Loucy (cell line): Measurements from ENCODE around the gene USP17L12.
"Not testable (repeated sequence)": the region's sequence is repeated elsewhere in the genome, so short reads cannot be mapped to it uniquely, and the experiment has no call there.

Experiments
- H2AFZ ChIP-seq: fragments of 200-600 bp; sonication (generic); 2 replicates; pipeline ENCODE4 v1.6.0; 2016; ENCODE audit warnings: antibody characterized with exemption, mild to moderate bottlenecking, low read length, moderate library complexity
- H3F3A ChIP-seq: fragments of 200-600 bp; 2 replicates; pipeline ENCODE4 v1.6.0; 2016; ENCODE audit warnings: antibody characterized with exemption, low read depth, mild to moderate bottlenecking
- H3K27me3 ChIP-seq: fragments of 200-600 bp; sonication (generic); 2 replicates; pipeline ENCODE4 v1.6.1; 2014; ENCODE audit warnings: low read length, mild to moderate bottlenecking; ENCODE audit not compliant: insufficient read depth, poor library complexity, severe bottlenecking
- H3K36me3 ChIP-seq: fragments of 200-600 bp; sonication (generic); 2 replicates; pipeline ENCODE4 v1.6.1; 2016; ENCODE audit warnings: low read length; ENCODE audit not compliant: insufficient read depth
- H3K4me1 ChIP-seq: fragments of 200-600 bp; sonication (generic); 2 replicates; pipeline ENCODE4 v1.5.1; 2014; ENCODE audit warnings: low read length, mild to moderate bottlenecking; ENCODE audit not compliant: insufficient read depth, poor library complexity, severe bottlenecking
- H3K4me2 ChIP-seq: fragments of 200-600 bp; sonication (generic); 2 replicates; pipeline ENCODE4 v1.6.0; 2014; ENCODE audit warnings: antibody characterized with exemption, low read length, low read depth, mild to moderate bottlenecking; ENCODE audit not compliant: poor library complexity, severe bottlenecking
- H3K4me3 ChIP-seq: fragments of 200-600 bp; sonication (generic); 2 replicates; pipeline ENCODE4 v1.5.1; 2014; ENCODE audit warnings: low read length, mild to moderate bottlenecking, mixed read lengths; ENCODE audit not compliant: poor library complexity, severe bottlenecking
- H3K79me2 ChIP-seq: fragments of 200-600 bp; sonication (generic); 2 replicates; pipeline ENCODE4 v1.6.1; 2014; ENCODE audit warnings: low read length; ENCODE audit not compliant: insufficient read depth
- H3K9ac ChIP-seq: fragments of 200-600 bp; sonication (generic); 2 replicates; pipeline ENCODE4 v1.6.0; 2014; ENCODE audit warnings: mild to moderate bottlenecking, low read depth, low read length, moderate library complexity; ENCODE audit not compliant: poor library complexity, severe bottlenecking
- H3K9me2 ChIP-seq: fragments of 200-600 bp; sonication (generic); replicated peaks from 2 replicates; pipeline ENCODE4 v1.6.1; 2016; ENCODE audit warnings: low read depth, low read length, mixed read lengths
- H3K9me3 ChIP-seq: fragments of 200-600 bp; sonication (generic); 2 replicates; pipeline ENCODE4 v1.6.1; 2014; ENCODE audit warnings: mild to moderate bottlenecking, antibody characterized with exemption, low read length, low read depth; ENCODE audit not compliant: insufficient read depth
- H4K20me1 ChIP-seq: fragments of 200-600 bp; sonication (generic); 2 replicates; pipeline ENCODE4 v1.6.0; 2014; ENCODE audit warnings: antibody characterized with exemption, low read length, mild to moderate bottlenecking; ENCODE audit not compliant: insufficient read depth, poor library complexity, severe bottlenecking

USP17L12 gene

GRCh38 chr4:9238461-9238860 lies 18.5 kb downstream of the USP17L12 start:
- not testable (repeated sequence) for H3K36me3 ChIP-seq, H3K4me2 ChIP-seq, H3K9me2 ChIP-seq, H3F3A ChIP-seq, H3K9me3 ChIP-seq, H3K4me1 ChIP-seq, H3K4me3 ChIP-seq, H4K20me1 ChIP-seq, H2AFZ ChIP-seq, H3K79me2 ChIP-seq, H3K9ac ChIP-seq, H3K27me3 ChIP-seq

- H3F3A ChIP-seq, H3K9me2 ChIP-seq, H3K27me3 ChIP-seq, H2AFZ ChIP-seq, H3K4me3 ChIP-seq, H3K9ac ChIP-seq, H3K79me2 ChIP-seq, H3K36me3 ChIP-seq, H3K4me2 ChIP-seq, H4K20me1 ChIP-seq, H3K9me3 ChIP-seq, H3K4me1 ChIP-seq: not testable (repeated sequence)
These were observed 23.6 kb downstream of the USP17L12 start, which contains the start of gene USP17L17 for GRCh38 chr4:9243579-9243978. TSS of gene USP17L17 (plus strand) at chr4:9243879. CDS start at chr4:9243879, 0 bp downstream.

DNA sequence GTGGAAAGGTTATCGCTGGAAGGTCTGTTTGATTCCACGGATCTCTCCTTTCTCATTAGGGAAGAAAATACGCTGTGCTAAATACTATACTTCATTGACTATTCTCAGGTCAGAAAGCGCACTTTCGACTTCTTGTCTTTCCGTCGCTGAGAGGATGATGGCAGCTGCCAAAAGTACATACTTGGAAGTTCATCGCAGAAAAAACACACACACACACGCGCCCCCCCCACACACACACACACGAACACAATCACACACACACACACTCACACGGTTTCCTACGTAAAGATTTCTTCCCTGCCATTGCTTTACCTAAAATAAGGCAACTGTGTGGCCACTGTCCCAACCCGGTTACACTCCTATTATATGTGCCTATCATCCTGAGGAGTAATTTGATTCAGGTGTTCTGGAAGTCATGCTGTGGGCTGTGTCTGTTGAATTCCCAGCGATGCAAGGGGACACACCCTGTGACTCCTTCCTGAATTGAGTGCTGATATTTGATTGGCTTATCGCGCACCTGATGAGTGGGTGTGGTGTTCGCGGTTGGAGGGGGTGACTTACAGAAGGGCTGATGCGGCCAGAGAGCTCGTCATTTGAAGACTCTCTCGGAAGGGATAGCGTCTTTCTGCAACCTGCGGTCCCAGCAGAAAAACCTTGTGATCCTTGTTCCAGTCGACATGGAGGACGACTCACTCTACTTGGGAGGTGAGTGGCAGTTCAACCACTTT lies 28.2 kb downstream of the USP17L12 start, which contains the start of gene USP17L18:
USP17L18 (plus strand) TSS at position 678 of the 728 bp plus-strand sequence; CDS start at position 678, 0 bp downstream.
- H3K79me2 ChIP-seq, H3K9ac ChIP-seq, H3K9me2 ChIP-seq, H3K27me3 ChIP-seq, H2AFZ ChIP-seq, H3K9me3 ChIP-seq, H3F3A ChIP-seq, H3K4me2 ChIP-seq, H3K4me1 ChIP-seq, H4K20me1 ChIP-seq, H3K4me3 ChIP-seq, H3K36me3 ChIP-seq: not testable (repeated sequence)

DNA sequence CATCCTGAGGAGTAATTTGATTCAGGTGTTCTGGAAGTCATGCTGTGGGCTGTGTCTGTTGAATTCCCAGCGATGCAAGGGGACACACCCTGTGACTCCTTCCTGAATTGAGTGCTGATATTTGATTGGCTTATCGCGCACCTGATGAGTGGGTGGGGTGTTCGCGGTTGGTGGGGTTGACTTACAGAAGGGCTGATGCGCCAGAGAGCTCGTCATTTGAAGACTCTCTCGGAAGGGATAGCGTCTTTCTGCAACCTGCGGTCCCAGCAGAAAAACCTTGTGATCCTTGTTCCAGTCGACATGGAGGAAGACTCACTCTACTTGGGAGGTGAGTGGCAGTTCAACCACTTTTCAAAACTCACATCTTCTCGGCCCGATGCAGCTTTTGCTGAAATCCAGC lies 33.1 kb downstream of the USP17L12 start, which contains the start of gene USP17L19:
USP17L19 (plus strand) TSS at position 301 of the 400 bp plus-strand sequence; CDS start at position 301, 0 bp downstream.
- not testable (repeated sequence) for H3K36me3 ChIP-seq, H3K4me3 ChIP-seq, H3K9me2 ChIP-seq, H3K9me3 ChIP-seq, H4K20me1 ChIP-seq, H3K4me1 ChIP-seq, H3K4me2 ChIP-seq, H3K79me2 ChIP-seq, H2AFZ ChIP-seq, H3K9ac ChIP-seq, H3K27me3 ChIP-seq, H3F3A ChIP-seq

- H3K9me2 ChIP-seq, H2AFZ ChIP-seq, H3K4me1 ChIP-seq, H3K4me3 ChIP-seq, H3K36me3 ChIP-seq, H3F3A ChIP-seq, H3K9me3 ChIP-seq, H3K27me3 ChIP-seq, H4K20me1 ChIP-seq, H3K4me2 ChIP-seq, H3K9ac ChIP-seq, H3K79me2 ChIP-seq: not testable (repeated sequence)
These were observed 37.9 kb downstream of the USP17L12 start, which contains the start of gene USP17L20 for GRCh38 chr4:9257824-9258223. TSS of gene USP17L20 (plus strand) at chr4:9258124. CDS start at chr4:9258124, 0 bp downstream.

DNA sequence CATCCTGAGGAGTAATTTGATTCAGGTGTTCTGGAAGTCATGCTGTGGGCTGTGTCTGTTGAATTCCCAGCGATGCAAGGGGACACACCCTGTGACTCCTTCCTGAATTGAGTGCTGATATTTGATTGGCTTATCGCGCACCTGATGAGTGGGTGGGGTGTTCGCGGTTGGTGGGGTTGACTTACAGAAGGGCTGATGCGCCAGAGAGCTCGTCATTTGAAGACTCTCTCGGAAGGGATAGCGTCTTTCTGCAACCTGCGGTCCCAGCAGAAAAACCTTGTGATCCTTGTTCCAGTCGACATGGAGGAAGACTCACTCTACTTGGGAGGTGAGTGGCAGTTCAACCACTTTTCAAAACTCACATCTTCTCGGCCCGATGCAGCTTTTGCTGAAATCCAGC lies 42.6 kb downstream of the USP17L12 start, which contains the start of gene USP17L21:
USP17L21 (plus strand) TSS at position 301 of the 400 bp plus-strand sequence; CDS start at position 301, 0 bp downstream.
- not testable (repeated sequence) for H3K4me3 ChIP-seq, H3K4me1 ChIP-seq, H3K4me2 ChIP-seq, H3K9me3 ChIP-seq, H3K9me2 ChIP-seq, H3K27me3 ChIP-seq, H3K36me3 ChIP-seq, H4K20me1 ChIP-seq, H3K79me2 ChIP-seq, H3K9ac ChIP-seq, H2AFZ ChIP-seq, H3F3A ChIP-seq

DNA sequence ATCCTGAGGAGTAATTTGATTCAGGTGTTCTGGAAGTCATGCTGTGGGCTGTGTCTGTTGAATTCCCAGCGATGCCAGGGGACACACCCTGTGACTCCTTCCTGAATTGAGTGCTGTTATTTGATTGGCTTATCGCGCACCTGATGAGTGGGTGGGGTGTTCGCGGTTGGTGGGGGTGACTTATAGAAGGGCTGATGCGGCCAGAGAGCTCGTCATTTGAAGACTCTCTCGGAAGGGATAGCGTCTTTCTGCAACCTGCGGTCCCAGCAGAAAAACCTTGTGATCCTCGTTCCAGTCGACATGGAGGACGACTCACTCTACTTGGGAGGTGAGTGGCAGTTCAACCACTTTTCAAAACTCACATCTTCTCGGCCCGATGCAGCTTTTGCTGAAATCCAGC lies 47.4 kb downstream of the USP17L12 start, which contains the start of gene USP17L22:
USP17L22 (plus strand) TSS at position 301 of the 400 bp plus-strand sequence; CDS start at position 301, 0 bp downstream.
- H3K9me3 ChIP-seq, H3K36me3 ChIP-seq, H3K4me2 ChIP-seq, H3K79me2 ChIP-seq, H3K4me3 ChIP-seq, H4K20me1 ChIP-seq, H3K9ac ChIP-seq, H3K4me1 ChIP-seq, H3K9me2 ChIP-seq, H2AFZ ChIP-seq, H3K27me3 ChIP-seq, H3F3A ChIP-seq: not testable (repeated sequence)
